ENCODE data around the gene TBPL1.
A peak's percentile ranks its signal among the peaks of the same experiment; 100 is the strongest.

The TBPL1 gene

GRCh38 chr6:133971861-133972260, 18.8 kb downstream of the TBPL1 start:
- 0 out of 2 replicates have a peak, but pooled peaks cover 5% of the 10 kb centered on the region for H3K36me3 ChIP-seq (ENCODE audit: low read depth)
- H3K27ac ChIP-seq (ENCODE audit: poor library complexity, severe bottlenecking): no peak overlapping the region
- H3K9me3 ChIP-seq (ENCODE audit: severe bottlenecking): no peaks in the 10 kb centered on the region
- DNase-seq (ENCODE audit: low spot score) (no peak), ATAC-seq (ENCODE audit: low read depth) (no peak)
- peaks cover 5% of the 10 kb centered on the region for H3K4me1 ChIP-seq (ENCODE audit: insufficient read depth, poor library complexity, severe bottlenecking)
- TF ChIP-seq CTCF (IDR thresholded peaks at IDR 0.05; ENCODE audit: poor library complexity, severe bottlenecking): no peak
- H3K4me3 ChIP-seq (ENCODE audit: severe bottlenecking): no peak overlapping the region
- H3K27me3 ChIP-seq (ENCODE audit: insufficient read depth, poor library complexity, severe bottlenecking): no peaks in the 10 kb centered on the region

GRCh38 chr6:133972388-133972787, 19.4 kb downstream of the TBPL1 start:
- ATAC-seq (ENCODE audit: low read depth) (no peak), DNase-seq (ENCODE audit: low spot score) (no peak)
- Histone ChIP-seq H3K4me3 (ENCODE audit: severe bottlenecking) (no peak overlapping the region), H3K27me3 (ENCODE audit: insufficient read depth, poor library complexity, severe bottlenecking) (no peaks in the 10 kb centered on the region), H3K36me3 (ENCODE audit: low read depth) (0 out of 2 replicates have a peak, but pooled peaks cover 5% of the 10 kb centered on the region), H3K4me1 (ENCODE audit: insufficient read depth, poor library complexity, severe bottlenecking) (peaks cover 5% of the 10 kb centered on the region), H3K9me3 (ENCODE audit: severe bottlenecking) (no peaks in the 10 kb centered on the region), H3K27ac (ENCODE audit: poor library complexity, severe bottlenecking) (no peak overlapping the region)
- no peak for TF ChIP-seq CTCF (IDR thresholded peaks at IDR 0.05; ENCODE audit: poor library complexity, severe bottlenecking)

- Histone ChIP-seq H3K4me3 (ENCODE audit: severe bottlenecking) (no peak overlapping the region), H3K36me3 (ENCODE audit: low read depth) (0 out of 2 replicates have a peak, but pooled peaks cover 5% of the 10 kb centered on the region), H3K4me1 (ENCODE audit: insufficient read depth, poor library complexity, severe bottlenecking) (peaks cover 3% of the 10 kb centered on the region), H3K9me3 (ENCODE audit: severe bottlenecking) (no peaks in the 10 kb centered on the region), H3K27me3 (ENCODE audit: insufficient read depth, poor library complexity, severe bottlenecking) (no peaks in the 10 kb centered on the region), H3K27ac (ENCODE audit: poor library complexity, severe bottlenecking) (no peak overlapping the region)
- TF ChIP-seq CTCF (IDR thresholded peaks at IDR 0.05; ENCODE audit: poor library complexity, severe bottlenecking): peak; percentile 81
- DNase-seq (ENCODE audit: low spot score) (no peak), ATAC-seq (ENCODE audit: low read depth) (no peak)
Observed at GRCh38 chr6:133973109-133973971, 20.3 kb downstream of the TBPL1 start.

- Histone ChIP-seq H3K27ac (ENCODE audit: poor library complexity, severe bottlenecking) (no peak overlapping the region), H3K27me3 (ENCODE audit: insufficient read depth, poor library complexity, severe bottlenecking) (no peaks in the 10 kb centered on the region), H3K9me3 (ENCODE audit: severe bottlenecking) (no peaks in the 10 kb centered on the region), H3K36me3 (ENCODE audit: low read depth) (peaks cover 35% of the 10 kb centered on the region), H3K4me1 (ENCODE audit: insufficient read depth, poor library complexity, severe bottlenecking) (peaks cover 25% of the 10 kb centered on the region), H3K4me3 (ENCODE audit: severe bottlenecking) (no peak overlapping the region)
- ATAC-seq (ENCODE audit: low read depth) (peak; percentile 75), DNase-seq (ENCODE audit: low spot score) (no peak)
- TF ChIP-seq CTCF (IDR thresholded peaks at IDR 0.05; ENCODE audit: poor library complexity, severe bottlenecking): no peak
Observed at GRCh38 chr6:133977983-133978895, 25.2 kb downstream of the TBPL1 start.

Data from RWPE2 (cell line).